Activated CD4-positive, alpha-beta T cell treated with anti-CD3 and anti-CD28 coated beads, Interleukin-2, amount 50 U/mL, for 1 hour (primary cell): ENCODE results near the gene PDE10A.
"Not testable (repeated sequence)": the region's sequence is repeated elsewhere in the genome, so short reads cannot be mapped to it uniquely, and the experiment has no call there.

ENCODE experiments used
- DNase-seq: peaks from one replicate; pipeline ENCODE4 v3.0.0-alpha.2; 2020

Gene PDE10A

GRCh38 chr6:165580136-165580535 lies 82.9 kb downstream of the PDE10A start:
- DNase-seq: no peak

- DNase-seq: no peak
Measured at GRCh38 chr6:165579151-165579550, 83.9 kb downstream of the PDE10A start.

- no peak for DNase-seq
Measured at GRCh38 chr6:165577556-165577955, 85.5 kb downstream of the PDE10A start.

- DNase-seq: no peak
Measured at GRCh38 chr6:165575158-165575549, 87.9 kb downstream of the PDE10A start.

GRCh38 chr6:165574220-165575157 lies 88.6 kb downstream of the PDE10A start:
- no peak for DNase-seq

- DNase-seq: no peak
Measured at GRCh38 chr6:165573671-165574070, 89.4 kb downstream of the PDE10A start.

GRCh38 chr6:165571721-165572132 lies 91.3 kb downstream of the PDE10A start:
- DNase-seq: no peak

- no peak for DNase-seq
Measured at GRCh38 chr6:165571068-165571682, 91.9 kb downstream of the PDE10A start.

- no peak for DNase-seq
Measured at GRCh38 chr6:165568326-165568725, 94.7 kb downstream of the PDE10A start.

- DNase-seq: no peak
Measured at GRCh38 chr6:165566088-165566828, 96.8 kb downstream of the PDE10A start.

- DNase-seq: no peak
Measured at GRCh38 chr6:165562421-165563090, 100.5 kb downstream of the PDE10A start.

- DNase-seq: no peak
Measured at GRCh38 chr6:165559632-165560031, 103.4 kb downstream of the PDE10A start.

- DNase-seq: not testable (repeated sequence)
Measured at GRCh38 chr6:165558097-165558496, 104.9 kb downstream of the PDE10A start.

- no peak for DNase-seq
Measured at GRCh38 chr6:165557674-165558073, 105.4 kb downstream of the PDE10A start.

- DNase-seq: no peak
Measured at GRCh38 chr6:165556116-165556843, 106.8 kb downstream of the PDE10A start.

GRCh38 chr6:165554644-165555043 lies 108.4 kb downstream of the PDE10A start:
- DNase-seq: not testable (repeated sequence)

- no peak for DNase-seq
Measured at GRCh38 chr6:165552248-165552736, 110.7 kb downstream of the PDE10A start.

GRCh38 chr6:165551828-165552227 lies 111.2 kb downstream of the PDE10A start:
- DNase-seq: no peak

GRCh38 chr6:165548450-165548849 lies 114.6 kb downstream of the PDE10A start:
- no peak for DNase-seq

GRCh38 chr6:165545806-165546205 lies 117.2 kb downstream of the PDE10A start:
- DNase-seq: no peak

- DNase-seq: no peak
Measured at GRCh38 chr6:165543781-165544180, 119.3 kb downstream of the PDE10A start.

GRCh38 chr6:165536911-165537310 lies 126.1 kb downstream of the PDE10A start:
- DNase-seq: no peak
